Measurements from ENCODE around the gene C2CD2. TPM values are rescaled to one million over a fixed set of nuclear protein-coding genes. Genes with fewer than 3 reads are reported as not detected.

The C2CD2 gene
- total RNA-seq, 4 donors from 2014 or later, result 35.9 to 43.8 (median 38.9) TPM

- DNase-seq (ENCODE audit: low spot score in 2 of 2), result no peak
- Histone ChIP-seq H3K27ac (no peak overlapping the region), H3K4me1 (peaks cover 7% of the 10 kb centered on the region), H3K36me3 (peaks cover 4% of the 10 kb centered on the region), H3K9me3 (no peaks in the 10 kb centered on the region), H3K27me3 (no peaks in the 10 kb centered on the region), H3K4me3 (no peak overlapping the region)
- 95% methylated on average over 5 of the region's 5 CpGs for WGBS
- TF ChIP-seq POLR2A (IDR thresholded peaks at IDR 0.05) (no peak), POLR2AphosphoS5 (IDR thresholded peaks at IDR 0.05) (no peak), EP300 (IDR thresholded peaks at IDR 0.05) (no peak), CTCF (IDR thresholded peaks at IDR 0.05) (no peak)
These were observed 70.2 kb downstream of the C2CD2 start for GRCh38 chr21:41883582-41883981.

- WGBS, result 90% methylated on average over 6 of the region's 6 CpGs
- Histone ChIP-seq H3K27me3 (no peaks in the 10 kb centered on the region), H3K36me3 (no peaks in the 10 kb centered on the region), H3K4me3 (no peak overlapping the region), H3K9me3 (no peaks in the 10 kb centered on the region), H3K27ac (no peak overlapping the region), H3K4me1 (peaks cover 24% of the 10 kb centered on the region)
- TF ChIP-seq POLR2A (IDR thresholded peaks at IDR 0.05) (no peak), POLR2AphosphoS5 (IDR thresholded peaks at IDR 0.05) (no peak), CTCF (IDR thresholded peaks at IDR 0.05) (no peak), EP300 (IDR thresholded peaks at IDR 0.05) (no peak)
- no peak for DNase-seq (ENCODE audit: low spot score in 2 of 2)
These were observed 72.8 kb downstream of the C2CD2 start for GRCh38 chr21:41881051-41881450.

GRCh38 chr21:41880153-41880552 lies 73.7 kb downstream of the C2CD2 start:
- H3K9me3 ChIP-seq, result no peaks in the 10 kb centered on the region
- H3K27me3 ChIP-seq, result no peaks in the 10 kb centered on the region
- no peak for TF ChIP-seq POLR2AphosphoS5 (IDR thresholded peaks at IDR 0.05)
- TF ChIP-seq POLR2A (IDR thresholded peaks at IDR 0.05), result no peak
- no peak for TF ChIP-seq CTCF (IDR thresholded peaks at IDR 0.05)
- TF ChIP-seq EP300 (IDR thresholded peaks at IDR 0.05), result no peak
- H3K27ac ChIP-seq, result no peak overlapping the region
- peaks cover 24% of the 10 kb centered on the region for H3K4me1 ChIP-seq
- H3K36me3 ChIP-seq, result no peaks in the 10 kb centered on the region
- H3K4me3 ChIP-seq, result peak overlapping the region; percentile 91
- DNase-seq (ENCODE audit: low spot score in 2 of 2), result no peak
- 90% methylated on average over 9 of the region's 9 CpGs for WGBS

- DNase-seq (ENCODE audit: low spot score in 2 of 2), result peak; percentile 88 to 92
- Histone ChIP-seq H3K4me3 (peak within 1 kb of the TSS; percentile 91), H3K4me1 (peaks cover 24% of the 10 kb centered on the region), H3K27me3 (no peaks in the 10 kb centered on the region), H3K27ac (peak within 1 kb of the TSS; percentile 88), H3K9me3 (no peaks in the 10 kb centered on the region), H3K36me3 (no peaks in the 10 kb centered on the region)
- WGBS, result 2% methylated on average over 29 of the region's 89 CpGs
- TF ChIP-seq EP300 (IDR thresholded peaks at IDR 0.05), result no peak
- no peak for TF ChIP-seq POLR2A (IDR thresholded peaks at IDR 0.05)
These were observed 74.4 kb downstream of the C2CD2 start, which contains the start of gene PRDM15 for GRCh38 chr21:41879190-41879998. TSS of gene PRDM15 (minus strand) at chr21:41879344. CDS start at chr21:41860363, 18,981 bp downstream.

GRCh38 chr21:41878831-41879189 lies 75.0 kb downstream of the C2CD2 start:
- Histone ChIP-seq H3K9me3 (no peaks in the 10 kb centered on the region), H3K27ac (peak overlapping the region; percentile 68), H3K36me3 (no peaks in the 10 kb centered on the region), H3K4me3 (peak overlapping the region; percentile 91), H3K4me1 (peaks cover 24% of the 10 kb centered on the region), H3K27me3 (no peaks in the 10 kb centered on the region)
- WGBS, result no CpG with 5 or more reads among the region's 65 CpGs
- DNase-seq (ENCODE audit: low spot score in 2 of 2), result peak in 1 of 2 donors; percentile 88
- TF ChIP-seq CTCF (IDR thresholded peaks at IDR 0.05) (no peak), POLR2AphosphoS5 (IDR thresholded peaks at IDR 0.05) (peak in 1 of 3 donors; percentile 7), POLR2A (IDR thresholded peaks at IDR 0.05) (no peak), EP300 (IDR thresholded peaks at IDR 0.05) (no peak)

Measured in suprapubic skin (tissue), 4 donors.